ENCODE results near the gene IGF2BP3. TPM values are rescaled to one million over a fixed set of nuclear protein-coding genes. Genes with fewer than 3 reads are reported as not detected.

The IGF2BP3 gene
- total RNA-seq, 4 donors from 2014 or later = 45.8 TPM; not detected in 3

DNA sequence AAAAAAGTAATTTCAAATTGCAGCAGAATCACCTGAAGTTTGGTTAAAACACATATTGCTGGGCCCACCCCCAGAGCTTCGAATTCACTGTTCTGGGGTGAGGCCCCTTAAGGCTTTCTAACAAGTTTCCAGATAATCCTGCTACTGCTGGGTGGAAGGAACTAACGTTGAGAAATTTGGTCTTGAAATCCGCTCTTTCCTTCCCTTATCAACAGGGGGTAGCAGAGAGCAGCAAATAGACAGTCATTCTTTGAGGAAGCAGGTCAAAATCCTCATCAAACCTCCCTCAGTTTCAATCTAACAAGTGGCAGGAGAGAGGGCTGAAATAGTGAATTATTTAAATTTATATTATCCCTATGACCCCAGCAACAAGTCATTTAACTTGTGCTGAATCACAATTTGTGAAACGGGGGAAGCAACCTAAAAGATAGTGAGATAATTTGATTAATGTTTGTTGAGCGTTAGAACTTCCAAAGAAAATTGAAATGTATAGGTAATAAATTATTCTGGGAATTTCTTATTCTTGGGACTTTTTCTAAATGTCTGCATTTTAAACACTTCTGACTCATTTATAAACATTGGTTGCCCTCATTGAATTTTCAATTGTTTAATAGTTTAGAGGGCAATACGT, 192.8 kb downstream of the IGF2BP3 start:
- Histone ChIP-seq H3K27me3 (no peaks in the 10 kb centered on the region), H3K4me3 (no peak overlapping the region), H3K27ac (no peak overlapping the region), H3K36me3 (no peaks in the 10 kb centered on the region), H3K9me3 (no peaks in the 10 kb centered on the region), H3K4me1 (no peaks in the 10 kb centered on the region)
- TF ChIP-seq, protein P1, sequence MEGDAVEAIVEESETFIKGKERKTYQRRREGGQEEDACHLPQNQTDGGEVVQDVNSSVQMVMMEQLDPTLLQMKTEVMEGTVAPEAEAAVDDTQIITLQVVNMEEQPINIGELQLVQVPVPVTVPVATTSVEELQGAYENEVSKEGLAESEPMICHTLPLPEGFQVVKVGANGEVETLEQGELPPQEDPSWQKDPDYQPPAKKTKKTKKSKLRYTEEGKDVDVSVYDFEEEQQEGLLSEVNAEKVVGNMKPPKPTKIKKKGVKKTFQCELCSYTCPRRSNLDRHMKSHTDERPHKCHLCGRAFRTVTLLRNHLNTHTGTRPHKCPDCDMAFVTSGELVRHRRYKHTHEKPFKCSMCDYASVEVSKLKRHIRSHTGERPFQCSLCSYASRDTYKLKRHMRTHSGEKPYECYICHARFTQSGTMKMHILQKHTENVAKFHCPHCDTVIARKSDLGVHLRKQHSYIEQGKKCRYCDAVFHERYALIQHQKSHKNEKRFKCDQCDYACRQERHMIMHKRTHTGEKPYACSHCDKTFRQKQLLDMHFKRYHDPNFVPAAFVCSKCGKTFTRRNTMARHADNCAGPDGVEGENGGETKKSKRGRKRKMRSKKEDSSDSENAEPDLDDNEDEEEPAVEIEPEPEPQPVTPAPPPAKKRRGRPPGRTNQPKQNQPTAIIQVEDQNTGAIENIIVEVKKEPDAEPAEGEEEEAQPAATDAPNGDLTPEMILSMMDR (IDR thresholded peaks at IDR 0.05) = peak; percentile 29 to 63 (median 54)
- no peak for TF ChIP-seq POLR2A (IDR thresholded peaks at IDR 0.05)
- no peak for DNase-seq
- intact Hi-C loops (cut with DNase I; ENCODE audit: low total_unique reads) = no loop called here

DNA sequence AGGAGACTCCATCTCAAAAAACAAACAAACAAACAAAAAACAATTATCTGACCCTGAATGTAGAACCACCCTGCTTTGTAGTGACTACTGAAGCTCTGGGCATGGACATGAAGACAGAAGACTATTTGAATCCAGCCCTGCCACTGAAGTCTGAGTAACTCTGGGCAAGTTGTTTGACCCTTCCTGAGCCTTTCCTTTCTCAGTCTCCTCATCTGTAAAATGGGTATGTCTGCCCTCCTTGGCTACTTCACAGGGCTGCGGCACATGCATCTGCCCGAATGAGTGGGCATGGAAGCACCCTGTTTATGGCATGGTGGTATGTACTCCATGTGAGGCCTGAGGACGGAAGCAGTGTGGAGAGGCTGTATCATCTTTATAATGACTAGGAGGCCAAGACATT, 193.3 kb downstream of the IGF2BP3 start:
- Histone ChIP-seq H3K9me3 (no peaks in the 10 kb centered on the region), H3K4me1 (no peaks in the 10 kb centered on the region), H3K4me3 (no peak overlapping the region), H3K36me3 (no peaks in the 10 kb centered on the region), H3K27me3 (no peaks in the 10 kb centered on the region), H3K27ac (no peak overlapping the region)
- intact Hi-C loops (cut with DNase I; ENCODE audit: low total_unique reads) = no loop called here
- no peak for DNase-seq
- TF ChIP-seq, protein P1 (IDR thresholded peaks at IDR 0.05) = no peak
- no peak for TF ChIP-seq POLR2A (IDR thresholded peaks at IDR 0.05)

DNA sequence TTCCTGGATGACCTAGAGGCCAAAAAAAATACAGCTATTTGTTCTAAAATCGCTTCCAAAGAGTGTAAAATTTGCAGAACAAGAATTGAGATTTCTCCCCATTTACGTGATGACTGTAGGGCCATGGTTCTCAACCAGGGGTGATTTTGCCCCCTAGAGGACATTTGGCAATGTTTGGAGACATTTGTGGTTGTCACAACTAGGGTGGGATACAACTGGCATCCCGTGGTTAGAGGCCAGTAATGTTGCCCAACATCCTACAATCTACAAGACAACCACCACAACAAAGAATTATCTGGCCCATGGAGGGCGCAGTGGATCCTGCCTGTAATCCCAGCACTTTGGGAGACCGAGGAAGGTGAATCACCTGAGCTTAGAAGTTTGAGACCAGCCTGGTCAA, 193.9 kb downstream of the IGF2BP3 start:
- Histone ChIP-seq H3K4me3 (no peak overlapping the region), H3K9me3 (no peaks in the 10 kb centered on the region), H3K27me3 (no peaks in the 10 kb centered on the region), H3K4me1 (no peaks in the 10 kb centered on the region), H3K27ac (no peak overlapping the region), H3K36me3 (no peaks in the 10 kb centered on the region)
- no peak for DNase-seq
- no peak for TF ChIP-seq POLR2A (IDR thresholded peaks at IDR 0.05)
- TF ChIP-seq, protein P1 (IDR thresholded peaks at IDR 0.05) = no peak
- intact Hi-C loops (cut with DNase I; ENCODE audit: low total_unique reads) = no loop called here

DNA sequence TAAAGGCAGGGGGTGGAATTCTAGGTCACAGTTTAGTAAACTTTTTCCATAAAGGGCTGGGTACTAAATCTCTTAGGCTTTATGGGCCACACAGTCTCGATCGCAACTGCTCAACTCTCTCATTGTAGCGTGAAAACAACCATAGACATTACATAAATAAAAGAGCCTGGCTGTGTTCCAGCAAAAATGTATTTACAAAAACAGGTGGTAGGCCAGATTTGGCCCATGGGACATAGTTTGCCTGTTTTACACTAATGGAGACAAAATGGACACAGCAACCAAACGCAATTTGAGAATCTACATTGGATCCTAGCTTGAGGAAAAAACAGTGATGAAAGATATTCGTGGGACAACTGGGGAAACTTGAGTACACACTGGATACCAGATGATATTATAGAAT, 194.4 kb downstream of the IGF2BP3 start:
- H3K27ac ChIP-seq = no peak overlapping the region
- TF ChIP-seq, protein P1 (IDR thresholded peaks at IDR 0.05) = no peak
- TF ChIP-seq POLR2A (IDR thresholded peaks at IDR 0.05) = no peak
- no peaks in the 10 kb centered on the region for H3K36me3 ChIP-seq
- intact Hi-C loops (cut with DNase I; ENCODE audit: low total_unique reads) = no loop called here
- no peak for DNase-seq
- no peaks in the 10 kb centered on the region for H3K27me3 ChIP-seq
- no peaks in the 10 kb centered on the region for H3K9me3 ChIP-seq
- no peak overlapping the region for H3K4me3 ChIP-seq
- H3K4me1 ChIP-seq = no peaks in the 10 kb centered on the region

DNA sequence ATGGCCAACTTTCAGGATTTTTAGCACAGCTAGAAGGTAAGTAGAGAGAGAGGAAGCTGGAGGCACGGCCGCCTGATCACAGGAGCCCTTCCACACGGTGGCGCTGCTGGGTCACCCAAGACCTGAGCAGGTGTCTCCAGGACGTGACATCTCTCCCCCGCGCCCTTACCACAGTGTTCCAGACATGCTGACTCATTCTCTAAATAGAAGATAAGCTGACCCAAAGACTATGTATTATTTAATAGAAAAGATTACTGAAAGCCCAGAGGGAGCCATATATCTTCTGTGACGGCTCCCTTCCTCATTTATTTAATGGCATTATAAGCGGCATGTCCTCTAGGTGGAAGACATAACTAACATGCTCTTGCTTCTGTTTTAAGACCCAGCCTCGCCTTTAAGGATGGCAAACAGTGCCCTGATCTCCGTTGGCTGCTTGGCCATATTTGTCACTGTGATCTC, 197.1 kb downstream of the IGF2BP3 start:
- H3K36me3 ChIP-seq = no peaks in the 10 kb centered on the region
- no peaks in the 10 kb centered on the region for H3K9me3 ChIP-seq
- intact Hi-C loops (cut with DNase I; ENCODE audit: low total_unique reads) = no loop called here
- DNase-seq = peak; percentile 53 to 64
- H3K27ac ChIP-seq = no peak overlapping the region
- H3K4me1 ChIP-seq = no peaks in the 10 kb centered on the region
- H3K4me3 ChIP-seq = no peak overlapping the region
- H3K27me3 ChIP-seq = no peaks in the 10 kb centered on the region
- TF ChIP-seq, protein P1 (IDR thresholded peaks at IDR 0.05) = peak; percentile 28 to 51 (median 37)
- no peak for TF ChIP-seq POLR2A (IDR thresholded peaks at IDR 0.05)
